K562 (cell line): ENCODE measurements around the gene NUP188. TPM values are rescaled to one million over a fixed set of nuclear protein-coding genes. Genes with fewer than 3 reads are reported as not detected.

Source experiments
- ATAC-seq: fragments of 200-7000 bp; cut with Tn5 transposase; 3 replicates; pipeline ENCODE4 v1.9.1; 2020; ENCODE audit warnings: moderate library complexity
- BruUV-seq: library from RNA; stranded (reverse); fragments of 400-500 nt; replicated peaks from 2 replicates; lab custom pipeline; 2021; lab: Mats Ljungman, UMichigan
- CTCF ChIA-PET: fragments of 300-600 bp; formaldehyde crosslinking; extraction: SDS; loops from one replicate; lab custom pipeline; 2021; ENCODE audit warnings: low intra/inter-chr PET ratio; lab: Yijun Ruan, JAX
- POLR2A ChIA-PET: fragments of 300-600, 350-650 bp; sonication (Branson Sonifier 250); formaldehyde crosslinking; extraction: SDS; loops from one replicate; lab custom pipeline; 2021; ENCODE audit warnings: antibody characterized with exemption, inconsistent platforms; lab: Yijun Ruan, JAX
- DNase-seq, 4 experiments: peaks; one replicate each; pipeline versions ENCODE4 v3.0.0 to v3.0.0-alpha.2; 2011 to 2018; ENCODE audit warnings: low spot score in 3 of 4, mixed read lengths in 3 of 4; ENCODE audit errors: extremely low read depth in 1 of 4
- FAIRE-seq: peaks from 2 replicates; lab custom pipeline; 2011; peaks lifted over from hg19 to GRCh38; lab: Jason Lieb, UNC
- H2AFZ ChIP-seq: 2 replicates; pipeline ENCODE4 v1.6.0; 2011; ENCODE audit warnings: low read depth, low read length, control low read depth, inconsistent platforms
- H3K27ac ChIP-seq: fragments of 200-600 bp; 3 replicates; pipeline ENCODE4 v1.8.0; 2011; ENCODE audit warnings: low read depth, mild to moderate bottlenecking, control low read depth, inconsistent platforms, low read length, moderate library complexity, mixed read lengths; ENCODE audit errors: extremely low read depth
- H3K27me3 ChIP-seq, 2 experiments: fragments of 300-600 bp in 1 of 2; 2 replicates in 1 of 2; 3 replicates in 1 of 2; pipeline versions ENCODE4 v1.6.0 to v1.8.0; 2011; ENCODE audit warnings: inconsistent platforms in 2 of 2, low read length in 2 of 2, mild to moderate bottlenecking in 1 of 2, mixed read lengths in 1 of 2, moderate library complexity in 1 of 2; ENCODE audit not compliant: control insufficient read depth in 2 of 2, insufficient read depth in 2 of 2
- H3K36me3 ChIP-seq: fragments of 300-600 bp; 3 replicates; pipeline ENCODE4 v1.8.0; 2011; ENCODE audit warnings: mild to moderate bottlenecking, low read length, inconsistent platforms; ENCODE audit not compliant: control insufficient read depth, insufficient read depth
- H3K4me1 ChIP-seq, 2 experiments: fragments of 200-600 bp in 1 of 2; replicated peaks in 1 of 2; 2 replicates in 1 of 2; 3 replicates in 1 of 2; pipeline versions ENCODE4 v1.5.1 to v1.8.0; 2011; ENCODE audit warnings: inconsistent platforms in 2 of 2, low read length in 2 of 2, mild to moderate bottlenecking in 1 of 2, mixed read lengths in 1 of 2, moderate library complexity in 1 of 2; ENCODE audit not compliant: control insufficient read depth in 2 of 2, insufficient read depth in 2 of 2
- H3K4me2 ChIP-seq: 2 replicates; pipeline ENCODE4 v1.6.1; 2011; ENCODE audit warnings: low read length, control low read depth, inconsistent platforms, mixed read lengths; ENCODE audit not compliant: insufficient read depth
- H3K4me3 ChIP-seq: fragments of 200-600 bp; sonication (generic), shearing (Covaris generic); 2 replicates; pipeline ENCODE4 v1.5.1; 2016; ENCODE audit warnings: control low read depth, inconsistent platforms
- H3K79me2 ChIP-seq: fragments of 200-600 bp; 3 replicates; pipeline ENCODE4 v1.8.0; 2011; ENCODE audit warnings: low read length, inconsistent platforms; ENCODE audit not compliant: control insufficient read depth, insufficient read depth
- H3K9ac ChIP-seq, 2 experiments: 2 replicates each; pipeline versions ENCODE4 v1.6.0 to v1.6.1; 2011; ENCODE audit warnings: low read depth in 2 of 2, low read length in 2 of 2, control low read depth in 1 of 2, inconsistent platforms in 1 of 2, mild to moderate bottlenecking in 1 of 2, mixed read lengths in 1 of 2; ENCODE audit not compliant: insufficient read depth in 1 of 2
- H3K9me1 ChIP-seq: one replicate; pipeline ENCODE4 v1.6.0; 2011; ENCODE audit warnings: inconsistent platforms, mild to moderate bottlenecking, low read length, moderate library complexity; ENCODE audit not compliant: control insufficient read depth, insufficient read depth
- H3K9me3 ChIP-seq: replicated peaks from 2 replicates; pipeline ENCODE4 v1.5.1; 2011; ENCODE audit warnings: low read depth, low read length, inconsistent platforms; ENCODE audit not compliant: control insufficient read depth, insufficient read depth
- H4K20me1 ChIP-seq: replicated peaks from 2 replicates; pipeline ENCODE4 v1.6.1; 2011; ENCODE audit warnings: low read length, inconsistent platforms, mixed read lengths; ENCODE audit not compliant: control insufficient read depth, insufficient read depth
- BCL6 ChIP-seq: fragments of 250-450 bp; sonication (Bioruptor Pico); IDR thresholded peaks from 2 replicates; pipeline ENCODE4 v1.4.0; 2020
- COPS2 ChIP-seq: fragments of 450-650 bp; conservative IDR thresholded peaks from 2 replicates; pipeline ENCODE4 v1.6.1; 2016; ENCODE audit warnings: mild to moderate bottlenecking, moderate library complexity
- EWSR1 ChIP-seq: fragments of 450-650 bp; IDR thresholded peaks from 2 replicates; pipeline ENCODE4 v1.6.1; 2018; ENCODE audit warnings: borderline replicate concordance, mild to moderate bottlenecking, low read depth, moderate library complexity; ENCODE audit not compliant: partially characterized antibody
- FOXK1 ChIP-seq: sonication (generic); formaldehyde crosslinking; IDR thresholded peaks from 2 replicates; pipeline ENCODE4 v1.8.0; 2022; ENCODE audit warnings: missing genetic modification reagents, mild to moderate bottlenecking, borderline replicate concordance
- FOXP1 ChIP-seq: sonication (generic); formaldehyde crosslinking; IDR thresholded peaks from 2 replicates; pipeline ENCODE4 v1.8.0; 2022; ENCODE audit warnings: mild to moderate bottlenecking, missing genetic modification reagents
- HMG20A ChIP-seq: fragments of 450-650 bp; formaldehyde crosslinking; conservative IDR thresholded peaks from 2 replicates; pipeline ENCODE4 v1.4.0; 2020; ENCODE audit warnings: mild to moderate bottlenecking, mixed read lengths
- NFRKB ChIP-seq: fragments of 450-650 bp; IDR thresholded peaks from 2 replicates; pipeline ENCODE4 v1.6.1; 2016; ENCODE audit warnings: low read depth
- NR0B1 ChIP-seq: fragments of 450-650 bp; IDR thresholded peaks from one replicate; pipeline ENCODE4 v1.6.1; 2018; ENCODE audit warnings: mild to moderate bottlenecking, moderate library complexity; ENCODE audit not compliant: partially characterized antibody
- PTTG1 ChIP-seq: fragments of 450-650 bp; IDR thresholded peaks from 2 replicates; pipeline ENCODE4 v1.6.1; 2016; ENCODE audit warnings: low read depth, mild to moderate bottlenecking, missing genetic modification characterization, missing compliant biosample characterization
- RFX5 ChIP-seq: IDR thresholded peaks from 2 replicates; pipeline ENCODE4 v1.6.1; 2011; ENCODE audit warnings: low read depth, mild to moderate bottlenecking, improper control_type of control experiment, low read length
- TCFL5 ChIP-seq: fragments of 250-450 bp; sonication (Bioruptor Pico); conservative IDR thresholded peaks from 2 replicates; pipeline ENCODE4 v1.6.1; 2021; ENCODE audit warnings: mild to moderate bottlenecking, moderate library complexity, matching md5 sums
- THAP12 ChIP-seq: fragments of 250-450 bp; sonication (Bioruptor Pico); IDR thresholded peaks from 2 replicates; pipeline ENCODE4 v1.9.0; 2021; ENCODE audit warnings: mild to moderate bottlenecking, inconsistent platforms
- TRIM25 ChIP-seq: fragments of 450-650 bp; IDR thresholded peaks from 2 replicates; pipeline ENCODE4 v1.7.0; 2016; ENCODE audit warnings: borderline replicate concordance
- YY1 ChIP-seq, 3 experiments: IDR thresholded peaks; 2 replicates each; pipeline ENCODE4 v1.6.1; 2011; ENCODE audit warnings: low read length in 2 of 3, mild to moderate bottlenecking in 2 of 3, moderate library complexity in 2 of 3, borderline replicate concordance in 1 of 3, control low read depth in 1 of 3, low read depth in 1 of 3; ENCODE audit not compliant: insufficient read depth in 3 of 3, insufficient replicate concordance in 2 of 3, control insufficient read depth in 1 of 3, insufficient read length in 1 of 3; ENCODE audit errors: extremely low read depth in 1 of 3
- ZKSCAN8 ChIP-seq: fragments of 200-800 bp; sonication (Bioruptor generic); IDR thresholded peaks from 2 replicates; pipeline ENCODE4 v1.6.1; 2016; ENCODE audit warnings: missing genetic modification characterization, missing compliant biosample characterization
- ZNF354B ChIP-seq: fragments of 250-450 bp; sonication (Bioruptor Pico); IDR thresholded peaks from 2 replicates; pipeline ENCODE4 v1.4.0; 2020
- WGBS: fragments of 100-300 bp; shearing (Covaris generic); methylation state at CpG from one replicate; pipeline ENCODE4 v1.1.6; 2016; ENCODE audit warnings: low coverage, mixed read lengths; ENCODE audit not compliant: insufficient coverage; ENCODE audit errors: missing lambda C conversion rate; 5-methylcytosine and 5-hydroxymethylcytosine counted together
- in situ Hi-C: fragments of 300-500 bp; cut with MboI; formaldehyde crosslinking; loops from 4 replicates; pipeline ENCODE4 v1.15.0; 2018; ENCODE audit warnings: inconsistent platforms, mixed read lengths
- intact Hi-C: fragments of 100-400 bp; cut with micrococcal nuclease; formaldehyde crosslinking; loops from 2 replicates; pipeline ENCODE4 v1.14.2; 2022
- polyA plus RNA-seq, 8 experiments: library from polyadenylated mRNA; depleted of rRNA in 4 of 8; stranded (reverse) in 5 of 8; unstranded in 3 of 8; fragments of >200 nt; fragmentation: Nextera tagmentation in 2 of 8; fragmentation: Illumina TruSeq in 1 of 8; extraction: Ambion mirVana in 2 of 8; extraction: Trizol in 1 of 8; gene quantifications; 2 replicates each; pipeline versions ENCODE4 v1.2.1 to v1.2.3, GENCODE V29; 2011 to 2014; ENCODE audit warnings: inconsistent platforms in 1 of 8, missing spikeins in 1 of 8
- total RNA-seq, 7 experiments: library from RNA; depleted of rRNA in 6 of 7; stranded (reverse); fragments of >200 nt in 6 of 7; fragmentation: Illumina TruSeq in 2 of 7; extraction: Trizol in 2 of 7; gene quantifications; 2 replicates each; pipeline versions ENCODE4 v1.2.1 to v1.2.3, GENCODE V29; 2011 to 2021; ENCODE audit warnings: low replicate concordance in 1 of 7

The NUP188 gene
- total and polyA plus RNA-seq, 9 of the 15 experiments (the other 6 are each of a cell fraction or from before 2014, with no cell fraction given) = 11.7 to 135 (median 70.6) TPM

GRCh38 chr9:128906741-128907140 is 40.8 kb upstream of the NUP188 start:
- Histone ChIP-seq H3K36me3 (peaks cover 42% of the 10 kb centered on the region; the same call in 2 of the 3 replicates), H3K9me1 (no peaks in the 10 kb centered on the region), H3K9me3 (no peaks in the 10 kb centered on the region), H3K27ac (no peak overlapping the region), H3K4me3 (no peak overlapping the region), H3K4me2 (no peak overlapping the region), H3K79me2 (0 out of 3 replicates have a peak, but pooled peaks cover 2% of the 10 kb centered on the region), H3K4me1 (peaks cover 4 to 37% of the 10 kb centered on the region in 2 experiments; a peak in 4 of 5 replicates), H4K20me1 (no peaks in the 10 kb centered on the region; the same call in none of the 2 replicates), H3K27me3 (no peaks in the 10 kb centered on the region), H2AFZ (no peak overlapping the region), H3K9ac (peak overlapping the region in 1 of 2 experiments; percentile 36; a peak in 1 of 4 replicates)
- ChIA-PET POLR2A (interaction anchor here (1.0 kb wide), 1 partner anchor 13 kb away, joined by 3 read pairs; no protein-coding TSS in a partner anchor), CTCF (no interaction called here)
- ATAC-seq (no peak), DNase-seq (peak in 1 of 4 experiments; percentile 23), FAIRE-seq (no peak)
- 26% methylated on average over 2 of the region's 2 CpGs for WGBS
- in situ Hi-C loops (no loop called here), intact Hi-C loops (no loop called here)
- BruUV-seq = no TSS peak
- TF ChIP-seq TRIM25 (no peak), TCFL5 (CRISPR knock-in tag) (no peak), ZNF354B (no peak), THAP12 (no peak), HMG20A (CRISPR knock-in tag) (no peak), PTTG1 (no peak), COPS2 (no peak), NFRKB (no peak), FOXP1 (CRISPR knock-in tag) (no peak), FOXK1 (CRISPR knock-in tag) (no peak), EWSR1 (no peak), ZKSCAN8 (CRISPR knock-in tag) (no peak), NR0B1 (no peak), RFX5 (no peak), YY1 (IDR thresholded peaks at IDR 0.05; ENCODE audit: borderline replicate concordance in 1 of 3, control insufficient read depth in 1 of 3, extremely low read depth in 1 of 3, insufficient read depth in 3 of 3, insufficient read length in 1 of 3, insufficient replicate concordance in 2 of 3, low read depth in 1 of 3, low read length in 2 of 3) (no peak), BCL6 (CRISPR knock-in tag) (no peak)
